HCT116 (cell line): ENCODE data around the gene AFAP1L1. TPM values are rescaled to one million over a fixed set of nuclear protein-coding genes. Genes with fewer than 3 reads are reported as not detected.

Experiments
- ATAC-seq: fragments of 200-7000 bp; cut with Tn5 transposase; 2 replicates; pipeline ENCODE4 v1.9.1; 2020; ENCODE audit warnings: mild to moderate bottlenecking, moderate library complexity
- BruUV-seq: library from RNA; stranded (reverse); fragments of 400-500 nt; replicated peaks from 2 replicates; lab custom pipeline; 2021; lab: Mats Ljungman, UMichigan
- CTCF ChIA-PET: fragments of 300-600 bp; sonication (Branson Sonifier 250); formaldehyde crosslinking; loops from one replicate; lab custom pipeline; 2021; ENCODE audit warnings: antibody characterized with exemption; lab: Charles Lee
- POLR2A ChIA-PET: fragments of 300-600, 350-600 bp; sonication (Branson Sonifier 250); formaldehyde crosslinking; loops from one replicate; lab custom pipeline; 2021; ENCODE audit warnings: antibody characterized with exemption; lab: Charles Lee
- RAD21 ChIA-PET, 2 experiments: fragments of 300-600 bp; sonication (Branson Sonifier 250); formaldehyde crosslinking; loops; one replicate each; lab custom pipeline; 2023; ENCODE audit warnings: low total read pairs in 2 of 2; ENCODE audit not compliant: uncharacterized antibody in 2 of 2, unreplicated experiment in 2 of 2, low non-redundant PET in 1 of 2; lab: Charles Lee
- DNase-seq: peaks from one replicate; pipeline ENCODE4 v3.0.0-alpha.2; 2010; ENCODE audit warnings: low read depth, low spot score
- H2AFZ ChIP-seq: fragments of 200-600 bp; shearing (Covaris generic), sonication (generic); 2 replicates; pipeline ENCODE4 v1.6.1; 2017; ENCODE audit warnings: low read depth, mixed run types, mixed read lengths, antibody characterized with exemption, low read length; ENCODE audit not compliant: poor library complexity, severe bottlenecking
- H3K27ac ChIP-seq: 2 replicates; pipeline ENCODE4 v1.5.1; 2012; ENCODE audit warnings: low read depth, low read length
- H3K27me3 ChIP-seq: fragments of 200-600 bp; sonication (generic); 2 replicates; pipeline ENCODE4 v1.6.1; 2016; ENCODE audit warnings: mixed run types, low read length, mixed read lengths; ENCODE audit not compliant: insufficient read depth
- H3K36me3 ChIP-seq, 2 experiments: fragments of 200-500 bp in 1 of 2; fragments of 200-600 bp in 1 of 2; sonication (Bioruptor generic) in 1 of 2; sonication (generic) in 1 of 2; 2 replicates each; pipeline versions ENCODE4 v1.5.1 to v1.6.1; 2014 to 2016; ENCODE audit warnings: low read length in 2 of 2, inconsistent platforms in 1 of 2, mixed read lengths in 1 of 2, mixed run types in 1 of 2; ENCODE audit not compliant: insufficient read depth in 2 of 2, control insufficient read depth in 1 of 2
- H3K4me1 ChIP-seq, 2 experiments: fragments of 200-600 bp in 1 of 2; sonication (generic) in 1 of 2; 2 replicates each; pipeline versions ENCODE4 v1.5.1 to v1.6.1; 2012 to 2017; ENCODE audit warnings: low read length in 2 of 2, inconsistent platforms in 1 of 2, mild to moderate bottlenecking in 1 of 2, mixed read lengths in 1 of 2, mixed run types in 1 of 2, moderate library complexity in 1 of 2; ENCODE audit not compliant: insufficient read depth in 2 of 2, control insufficient read depth in 1 of 2
- H3K4me2 ChIP-seq: fragments of 200-600 bp; sonication (generic); 2 replicates; pipeline ENCODE4 v1.6.1; 2017; ENCODE audit warnings: mixed run types, low read length, mixed read lengths
- H3K4me3 ChIP-seq, 2 experiments: fragments of 200-600 bp in 1 of 2; sonication (generic) in 1 of 2; replicated peaks in 1 of 2; 2 replicates each; pipeline ENCODE4 v1.5.1; 2011 to 2016; ENCODE audit warnings: low read length in 2 of 2, control low read depth in 1 of 2, low read depth in 1 of 2, mild to moderate bottlenecking in 1 of 2, mixed read lengths in 1 of 2, mixed run types in 1 of 2
- H3K79me2 ChIP-seq: fragments of 200-600 bp; sonication (generic); 2 replicates; pipeline ENCODE4 v1.6.1; 2017; ENCODE audit warnings: mild to moderate bottlenecking, mixed run types, low read length, moderate library complexity, mixed read lengths; ENCODE audit not compliant: insufficient read depth
- H3K9ac ChIP-seq: fragments of 200-600 bp; sonication (generic); 2 replicates; pipeline ENCODE4 v1.6.1; 2016; ENCODE audit warnings: low read length, mixed read lengths
- H3K9me2 ChIP-seq: fragments of 200-600 bp; sonication (generic), shearing (Covaris generic); 2 replicates; pipeline ENCODE4 v1.6.1; 2017; ENCODE audit warnings: mixed run types, mild to moderate bottlenecking, moderate library complexity; ENCODE audit not compliant: insufficient read depth
- H3K9me3 ChIP-seq, 2 experiments: fragments of 200-500 bp in 1 of 2; fragments of 200-600 bp in 1 of 2; sonication (Bioruptor generic) in 1 of 2; sonication (generic) in 1 of 2; 2 replicates each; pipeline ENCODE4 v1.6.1; 2014 to 2017; ENCODE audit warnings: low read length in 2 of 2, mixed read lengths in 2 of 2, inconsistent platforms in 1 of 2, low read depth in 1 of 2, mild to moderate bottlenecking in 1 of 2, mixed run types in 1 of 2, moderate library complexity in 1 of 2; ENCODE audit not compliant: control insufficient read depth in 1 of 2, insufficient read depth in 1 of 2
- H4K20me1 ChIP-seq: fragments of 200-600 bp; sonication (generic), shearing (Covaris generic); 2 replicates; pipeline ENCODE4 v1.6.1; 2017; ENCODE audit warnings: mixed run types, mild to moderate bottlenecking, moderate library complexity; ENCODE audit not compliant: insufficient read depth
- CEBPB ChIP-seq: IDR thresholded peaks from 2 replicates; pipeline ENCODE4 v1.6.1; 2012; ENCODE audit warnings: low read depth
- CTCF ChIP-seq, 3 experiments: fragments of 200-600 bp in 1 of 3; sonication (generic) in 1 of 3; IDR thresholded peaks in 2 of 3; conservative IDR thresholded peaks in 1 of 3; 2 replicates each; pipeline ENCODE4 v1.5.1; 2012 to 2017; ENCODE audit warnings: low read depth in 2 of 3, low read length in 2 of 3, antibody characterized with exemption in 1 of 3, borderline replicate concordance in 1 of 3, control low read depth in 1 of 3, mild to moderate bottlenecking in 1 of 3, mixed read lengths in 1 of 3, mixed run types in 1 of 3, moderate library complexity in 1 of 3; ENCODE audit not compliant: insufficient read depth in 1 of 3
- EGR1 ChIP-seq: IDR thresholded peaks from 2 replicates; pipeline ENCODE4 v1.6.1; 2012; ENCODE audit warnings: low read depth
- ELF1 ChIP-seq: IDR thresholded peaks from 2 replicates; pipeline ENCODE4 v1.6.1; 2012; ENCODE audit warnings: low read depth, borderline replicate concordance
- EZH2 ChIP-seq: fragments of 200-600 bp; sonication (generic); IDR thresholded peaks from 2 replicates; pipeline ENCODE4 v1.6.1; 2017; ENCODE audit warnings: antibody characterized with exemption, mixed run types
- EZH2phosphoT487 ChIP-seq: fragments of 200-600 bp; IDR thresholded peaks from 2 replicates; pipeline ENCODE4 v1.6.1; 2018; ENCODE audit warnings: antibody characterized with exemption, borderline replicate concordance
- MAX ChIP-seq: IDR thresholded peaks from 2 replicates; pipeline ENCODE4 v1.6.1; 2012
- POLR2AphosphoS5 ChIP-seq: IDR thresholded peaks from 2 replicates; pipeline ENCODE4 v1.6.1; 2011; ENCODE audit warnings: mild to moderate bottlenecking, low read depth, low read length, moderate library complexity
- RAD21 ChIP-seq: IDR thresholded peaks from 2 replicates; pipeline ENCODE4 v1.6.1; 2012; ENCODE audit warnings: low read depth, mild to moderate bottlenecking
- REST ChIP-seq: IDR thresholded peaks from 2 replicates; pipeline ENCODE4 v1.6.1; 2012; ENCODE audit warnings: low read depth
- SIN3A ChIP-seq: IDR thresholded peaks from 2 replicates; pipeline ENCODE4 v1.6.1; 2012; ENCODE audit warnings: low read depth
- SP1 ChIP-seq: IDR thresholded peaks from 2 replicates; pipeline ENCODE4 v1.6.1; 2012; ENCODE audit warnings: low read depth
- YY1 ChIP-seq: IDR thresholded peaks from 2 replicates; pipeline ENCODE4 v1.6.1; 2011; ENCODE audit warnings: low read length, low read depth, moderate library complexity, mild to moderate bottlenecking; ENCODE audit not compliant: insufficient replicate concordance; ENCODE audit errors: extremely low read depth
- ZFX ChIP-seq: fragments of 450-650 bp; IDR thresholded peaks from 2 replicates; pipeline ENCODE4 v1.6.1; 2017
- intact Hi-C: fragments of 100-400 bp; cut with micrococcal nuclease; formaldehyde crosslinking; loops from 2 replicates; pipeline ENCODE4 v1.10.0; 2022
- total RNA-seq: library from RNA; stranded (reverse); gene quantifications from one replicate; pipeline ENCODE4 v1.2.1, GENCODE V29; 2021; ENCODE audit not compliant: unreplicated experiment

The AFAP1L1 gene
- total RNA-seq, 1 experiment from 2014 or later, result 4.3 TPM

GRCh38 chr5:149320791-149321330 lies 49.2 kb downstream of the AFAP1L1 start:
- TF ChIP-seq RAD21 (no peak), YY1 (peak; percentile 17), EZH2 (no peak), POLR2AphosphoS5 (peak; percentile 40)
- TF ChIP-seq, all 23 proteins: peak for 2
- ChIA-PET POLR2A (interaction anchor here (0.7 to 1.9 kb wide), 4 partner anchors 22 to 242 kb away, joined by 3 to 5 read pairs (median 4); partner anchors contain the start of gene GRPEL2), CTCF (interaction anchor here (0.9 to 2.7 kb wide), 4 partner anchors 24 to 113 kb away, joined by 3 to 10 read pairs (median 6); partner anchors contain the start of gene GRPEL2), RAD21 (interaction anchor here (0.7 to 0.9 kb wide), 3 partner anchors 25 to 465 kb away, joined by 3 to 4 read pairs (median 3); partner anchors contain the start of genes GRPEL2 (in 1 of the 2) and PCYOX1L (in 1 of the 2))
- peaks cover 13 to 29% of the 10 kb centered on the region in 2 experiments for H3K4me1 ChIP-seq
- no peaks in the 10 kb centered on the region for H3K36me3 ChIP-seq
- H3K4me2 ChIP-seq, result peak overlapping the region; percentile 48
- peak overlapping the region; percentile 24 for H2AFZ ChIP-seq
- DNase-seq (peak; percentile 63), ATAC-seq (peak; percentile 86)
- no peaks in the 10 kb centered on the region for H3K9me2 ChIP-seq
- H3K27me3 ChIP-seq, result no peaks in the 10 kb centered on the region
- no peaks in the 10 kb centered on the region for H3K9me3 ChIP-seq
- no peaks in the 10 kb centered on the region for H3K79me2 ChIP-seq
- no TSS peak for BruUV-seq
- intact Hi-C loops, result loop anchor here (2.0 kb wide), 1 partner anchor 110 kb away; no protein-coding TSS in a partner anchor
- H4K20me1 ChIP-seq, result no peaks in the 10 kb centered on the region
- H3K4me3 ChIP-seq, result peak overlapping the region in 1 of 2 experiments; percentile 1; a peak in 1 of 4 replicates
- H3K9ac ChIP-seq, result no peak overlapping the region
- no peak overlapping the region for H3K27ac ChIP-seq

GRCh38 chr5:149322518-149322917 lies 50.9 kb downstream of the AFAP1L1 start:
- Histone ChIP-seq H2AFZ (no peak overlapping the region), H3K4me2 (no peak overlapping the region), H3K36me3 (no peaks in the 10 kb centered on the region), H3K79me2 (no peaks in the 10 kb centered on the region), H3K9me2 (no peaks in the 10 kb centered on the region), H3K4me3 (no peak overlapping the region), H3K9ac (no peak overlapping the region), H3K27me3 (no peaks in the 10 kb centered on the region), H4K20me1 (no peaks in the 10 kb centered on the region), H3K27ac (no peak overlapping the region), H3K4me1 (peaks cover 13 to 26% of the 10 kb centered on the region in 2 experiments), H3K9me3 (no peaks in the 10 kb centered on the region)
- TF ChIP-seq ELF1 (no peak), YY1 (no peak), CTCF (IDR thresholded peaks at IDR 0.05 in 2 of 3, conservative IDR thresholded peaks at IDR 0.05 in 1 of 3; ENCODE audit: borderline replicate concordance in 1 of 3, insufficient read depth in 1 of 3, low read depth in 2 of 3, low read length in 2 of 3) (no peak), EZH2phosphoT487 (no peak), REST (no peak), MAX (no peak), EGR1 (no peak), ZFX (no peak), EZH2 (no peak), SIN3A (no peak), CEBPB (no peak), SP1 (no peak)
- CTCF ChIA-PET, result no interaction called here
- RAD21 ChIA-PET, result no interaction called here
- ATAC-seq (no peak), DNase-seq (no peak)
- intact Hi-C loops, result no loop called here
- no TSS peak for BruUV-seq
- POLR2A ChIA-PET, result no interaction called here
